Lung (tissue), 12 donors: Measurements from ENCODE around the gene DDX42. TPM values are rescaled to one million over a fixed set of nuclear protein-coding genes. Genes with fewer than 3 reads are reported as not detected.

Experiments used
- ATAC-seq: fragments of 200-7000 bp; cut with Tn5 transposase; one replicate; pipeline ENCODE4 v1.9.1; 2020; ENCODE audit warnings: moderate number of reproducible peaks; ENCODE audit not compliant: insufficient read depth, low FRiP score
- DNase-seq, 3 donors: peaks; one replicate each; pipeline ENCODE4 v3.0.0-alpha.2; 2013 to 2017
- H3K27ac ChIP-seq, 2 donors: one replicate each; pipeline ENCODE4 v1.5.1; 2013; ENCODE audit warnings: mild to moderate bottlenecking in 2 of 2, moderate library complexity in 2 of 2, control low read depth in 1 of 2, inconsistent platforms in 1 of 2, low read depth in 1 of 2, low read length in 1 of 2
- H3K27me3 ChIP-seq, 3 donors: one replicate each; pipeline ENCODE4 v1.5.1; 2013; ENCODE audit warnings: low read length in 2 of 3; ENCODE audit not compliant: control insufficient read depth in 3 of 3, insufficient read depth in 3 of 3
- H3K36me3 ChIP-seq, 4 donors: one replicate each; pipeline ENCODE4 v1.5.1; 2013; ENCODE audit warnings: low read length in 4 of 4, mild to moderate bottlenecking in 1 of 4, moderate library complexity in 1 of 4; ENCODE audit not compliant: control insufficient read depth in 4 of 4, insufficient read depth in 4 of 4
- H3K4me1 ChIP-seq, 5 donors: one replicate each; pipeline ENCODE4 v1.5.1; 2013; ENCODE audit warnings: low read length in 5 of 5, mild to moderate bottlenecking in 2 of 5, moderate library complexity in 1 of 5; ENCODE audit not compliant: control insufficient read depth in 5 of 5, insufficient read depth in 5 of 5
- H3K4me3 ChIP-seq: one replicate; pipeline ENCODE4 v1.5.1; 2013; ENCODE audit warnings: mild to moderate bottlenecking, control low read depth, moderate library complexity
- H3K9ac ChIP-seq, 2 donors: one replicate each; pipeline ENCODE4 v1.5.1; 2013; ENCODE audit warnings: low read length in 2 of 2, control low read depth in 1 of 2; ENCODE audit not compliant: insufficient read depth in 1 of 2
- H3K9me3 ChIP-seq, 4 donors: one replicate each; pipeline ENCODE4 v1.5.1; 2013; ENCODE audit warnings: low read length in 3 of 4, mild to moderate bottlenecking in 1 of 4, moderate library complexity in 1 of 4; ENCODE audit not compliant: control insufficient read depth in 4 of 4, insufficient read depth in 3 of 4
- CTCF ChIP-seq: IDR thresholded peaks from 2 replicates; pipeline ENCODE4 v1.5.1; 2012; ENCODE audit warnings: mild to moderate bottlenecking; ENCODE audit errors: control extremely low read depth, extremely low read depth
- WGBS, 2 donors: extraction: QIAGEN DNeasy Blood & Tissue Kit; methylation state at CpG; one replicate each; pipeline ENCODE4 v1.1.7; 2013; 5-methylcytosine and 5-hydroxymethylcytosine counted together
- polyA plus RNA-seq, 2 donors: library from polyadenylated mRNA; stranded (reverse); fragments of 200-250 nt; gene quantifications; one replicate each; pipeline ENCODE4 v1.2.1, GENCODE V29; 2013
- total RNA-seq, 2 donors: library from RNA; depleted of rRNA in 1 of 2; stranded (reverse); fragments of >200 nt in 1 of 2; gene quantifications; one replicate each; pipeline ENCODE4 v1.2.1, GENCODE V29; 2014 to 2021
- donor health status: control.
- donor health status: control.
- donor health status: Bipolar disorder and iron deficiency.
- donor health status: healthy.
- donor health status: DM: yes; HTN: yes; CAD: no.

The DDX42 gene
- total and polyA plus RNA-seq, 4 donors: 47.8 to 153 (median 75.9) TPM

GRCh38 chr17:63832014-63832413, 58.0 kb downstream of the DDX42 start:
- DNase-seq: no peak
- Histone ChIP-seq H3K4me1 (peaks cover 0 to 13% (median 3%) of the 10 kb centered on the region in 5 donors), H3K9ac (no peak overlapping the region), H3K4me3 (no peak overlapping the region), H3K36me3 (peaks cover 29 to 68% (median 50%) of the 10 kb centered on the region in 4 donors), H3K27me3 (no peaks in the 10 kb centered on the region), H3K9me3 (no peaks in the 10 kb centered on the region), H3K27ac (no peak overlapping the region)
- TF ChIP-seq CTCF: no peak
- WGBS, 2 donors: 89 to 90% methylated on average over 5 of the region's 5 CpGs
- no peak for ATAC-seq

- Histone ChIP-seq H3K36me3 (peaks cover 30 to 71% (median 51%) of the 10 kb centered on the region in 4 donors), H3K4me1 (peaks cover 0 to 17% (median 6%) of the 10 kb centered on the region in 5 donors), H3K9me3 (no peaks in the 10 kb centered on the region), H3K27me3 (no peaks in the 10 kb centered on the region), H3K4me3 (no peak overlapping the region), H3K9ac (no peak overlapping the region), H3K27ac (no peak overlapping the region)
- ATAC-seq (no peak), DNase-seq (no peak)
- no peak for TF ChIP-seq CTCF
- 86 to 87% methylated on average over 2 of the region's 2 CpGs for WGBS, 2 donors
These were observed 58.5 kb downstream of the DDX42 start for GRCh38 chr17:63832455-63832854.

- H3K27me3 ChIP-seq: no peaks in the 10 kb centered on the region
- no peak for TF ChIP-seq CTCF
- H3K9me3 ChIP-seq: no peaks in the 10 kb centered on the region
- H3K36me3 ChIP-seq: peaks cover 30 to 74% (median 51%) of the 10 kb centered on the region in 4 donors
- no peak for ATAC-seq
- no peak overlapping the region for H3K27ac ChIP-seq
- WGBS, 2 donors: 82 to 89% methylated on average over 14 of the region's 14 CpGs
- H3K4me1 ChIP-seq: peaks cover 0 to 19% (median 10%) of the 10 kb centered on the region in 5 donors
- no peak for DNase-seq
- H3K4me3 ChIP-seq: no peak overlapping the region
- H3K9ac ChIP-seq: no peak overlapping the region
These were observed 59.2 kb downstream of the DDX42 start for GRCh38 chr17:63833026-63833740.
